SK-N-SH treated with all-trans-retinoic acid at 6 μM for 48 hours (cell line): ENCODE measurements around the gene NMNAT1.
A peak's percentile ranks its signal among the peaks of the same experiment; 100 is the strongest.
"Not testable (repeated sequence)": the region's sequence is repeated elsewhere in the genome, so short reads cannot be mapped to it uniquely, and the experiment has no call there.

Source experiments
- ATAC-seq: fragments of 200-7000 bp; cut with Tn5 transposase; 3 replicates; pipeline ENCODE4 v1.9.1; 2020; ENCODE audit warnings: mild to moderate bottlenecking, moderate library complexity
- ESRRG ChIP-seq: fragments of 250-450 bp; sonication (Bioruptor Pico); IDR thresholded peaks from 2 replicates; pipeline ENCODE4 v1.6.1; 2021; ENCODE audit warnings: mild to moderate bottlenecking
- GLIS3 ChIP-seq: fragments of 250-450 bp; sonication (Bioruptor Pico); IDR thresholded peaks from 2 replicates; pipeline ENCODE4 v1.5.0; 2020; ENCODE audit warnings: mild to moderate bottlenecking, moderate library complexity
- ISL1 ChIP-seq: fragments of 250-450 bp; sonication (Bioruptor Pico); IDR thresholded peaks from 2 replicates; pipeline ENCODE4 v2.1.2; 2022; ENCODE audit warnings: mild to moderate bottlenecking, moderate library complexity
- OSR1 ChIP-seq: fragments of 250-450 bp; sonication (Bioruptor Pico); IDR thresholded peaks from 2 replicates; pipeline ENCODE4 v1.8.0; 2022; ENCODE audit warnings: moderate library complexity, mild to moderate bottlenecking, inconsistent platforms
- PPARA ChIP-seq: fragments of 250-450 bp; sonication (Bioruptor Pico); IDR thresholded peaks from 2 replicates; pipeline ENCODE4 v1.5.0; 2020; ENCODE audit warnings: mild to moderate bottlenecking, borderline replicate concordance
- RARB ChIP-seq: fragments of 250-450 bp; sonication (Bioruptor Pico); IDR thresholded peaks from 2 replicates; pipeline ENCODE4 v1.8.0; 2021; ENCODE audit warnings: mild to moderate bottlenecking, moderate library complexity
- TCF4 ChIP-seq: fragments of 250-450 bp; sonication (Bioruptor Pico); IDR thresholded peaks from 2 replicates; pipeline ENCODE4 v1.8.0; 2021; ENCODE audit warnings: mild to moderate bottlenecking, moderate library complexity, borderline replicate concordance
- TOX ChIP-seq: fragments of 250-450 bp; sonication (Bioruptor Pico); IDR thresholded peaks from 2 replicates; pipeline ENCODE4 v1.8.0; 2021; ENCODE audit warnings: mild to moderate bottlenecking, moderate library complexity, borderline replicate concordance
- ZC3H10 ChIP-seq: fragments of 250-450 bp; sonication (Bioruptor Pico); IDR thresholded peaks from 2 replicates; pipeline ENCODE4 v1.5.1; 2021; ENCODE audit warnings: mild to moderate bottlenecking, moderate library complexity
- ZFP3 ChIP-seq: fragments of 250-450 bp; sonication (Bioruptor Pico); IDR thresholded peaks from 2 replicates; pipeline ENCODE4 v1.5.0; 2020; ENCODE audit warnings: mild to moderate bottlenecking, moderate library complexity
- ZFP30 ChIP-seq: fragments of 450-650 bp; formaldehyde crosslinking; IDR thresholded peaks from 2 replicates; pipeline ENCODE4 v1.5.0; 2022; ENCODE audit warnings: mild to moderate bottlenecking, moderate library complexity
- ZNF565 ChIP-seq: fragments of 450-650 bp; formaldehyde crosslinking; conservative IDR thresholded peaks from 2 replicates; pipeline ENCODE4 v1.5.0; 2020; ENCODE audit warnings: low read depth, mild to moderate bottlenecking, moderate library complexity
- ZNF70 ChIP-seq: fragments of 450-650 bp; formaldehyde crosslinking; IDR thresholded peaks from 2 replicates; pipeline ENCODE4 v1.5.0; 2020; ENCODE audit warnings: mild to moderate bottlenecking, moderate library complexity
- ZNF8 ChIP-seq: fragments of 450-650 bp; formaldehyde crosslinking; IDR thresholded peaks from 2 replicates; pipeline ENCODE4 v1.5.0; 2020; ENCODE audit warnings: mild to moderate bottlenecking, moderate library complexity
- TF ChIP-seq, protein P1 (sequence below): fragments of 250-450 bp; sonication (Bioruptor Pico); IDR thresholded peaks from 2 replicates; pipeline ENCODE4 v1.5.1; 2021; ENCODE audit warnings: mild to moderate bottlenecking, moderate library complexity
- TF ChIP-seq, protein P2 (sequence below): fragments of 250-450 bp; sonication (Bioruptor Pico); IDR thresholded peaks from 2 replicates; pipeline ENCODE4 v1.5.0; 2020; ENCODE audit warnings: mild to moderate bottlenecking, moderate library complexity
- TF ChIP-seq, protein P3 (sequence below): fragments of 250-450 bp; sonication (Bioruptor Pico); IDR thresholded peaks from 2 replicates; pipeline ENCODE4 v1.5.1; 2020; ENCODE audit warnings: low read depth, mild to moderate bottlenecking, moderate library complexity
- TF ChIP-seq, protein P4 (sequence below): fragments of 250-450 bp; sonication (Bioruptor Pico); IDR thresholded peaks from 2 replicates; pipeline ENCODE4 v1.8.0; 2021; ENCODE audit warnings: low read depth, mild to moderate bottlenecking, moderate library complexity, borderline replicate concordance
- TF ChIP-seq, protein P5 (sequence below): fragments of 250-450 bp; sonication (Bioruptor Pico); IDR thresholded peaks from 2 replicates; pipeline ENCODE4 v1.8.0; 2020; ENCODE audit warnings: mild to moderate bottlenecking, moderate library complexity, borderline replicate concordance

Gene NMNAT1

DNA sequence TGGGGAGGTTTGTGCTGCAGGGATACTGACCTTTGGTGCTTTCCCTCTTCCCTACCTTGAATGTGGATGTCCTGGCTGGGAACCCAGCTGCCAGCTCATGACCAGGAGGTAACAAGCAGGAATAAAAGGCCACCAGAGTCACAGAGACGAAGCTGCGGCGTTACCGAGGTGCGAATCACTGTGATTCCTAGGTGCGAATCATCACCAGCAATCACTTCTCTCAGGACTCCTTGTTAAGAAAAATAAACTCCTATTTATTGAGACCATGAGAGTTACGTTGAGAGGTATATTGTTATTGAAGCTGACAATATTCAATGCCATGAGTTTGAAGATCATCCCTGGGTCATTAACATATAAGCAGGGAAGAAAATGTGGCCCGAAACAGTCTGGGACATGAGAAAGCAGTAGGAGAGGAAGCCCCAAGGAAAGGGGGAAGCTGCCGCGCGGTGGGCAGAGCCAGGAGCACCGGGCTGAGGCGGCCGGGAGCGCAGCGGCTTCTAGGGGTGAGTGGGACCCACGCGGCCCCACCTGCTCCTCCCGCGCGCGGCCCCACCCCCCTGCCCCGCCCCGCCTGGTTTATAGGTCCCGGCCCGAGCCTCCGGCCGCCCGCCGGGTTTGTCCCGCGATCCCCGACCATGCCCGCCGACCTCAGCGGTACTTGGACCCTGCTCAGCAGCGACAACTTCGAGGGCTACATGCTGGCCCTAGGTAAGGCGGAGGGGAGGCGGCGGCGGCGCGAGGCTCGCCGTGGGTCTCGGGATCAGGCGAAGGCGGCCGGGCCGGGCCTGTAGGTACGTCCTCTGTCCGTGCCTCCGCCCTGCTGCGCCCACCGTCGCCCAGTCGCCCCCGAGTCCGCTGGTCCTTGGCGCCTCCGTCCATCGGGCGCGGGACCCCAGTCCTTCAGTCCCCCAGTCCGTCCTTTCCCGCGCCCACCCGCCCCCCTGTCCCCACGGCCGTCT is 53.6 kb downstream of the NMNAT1 start, which contains the start of gene RBP7:
Gene RBP7, plus strand, starts transcription at position 605 of the 959 bp plus-strand sequence. Its CDS starts 31 bp downstream, at position 636.
- peak; percentile 59 for ATAC-seq
- TF ChIP-seq, protein P1, sequence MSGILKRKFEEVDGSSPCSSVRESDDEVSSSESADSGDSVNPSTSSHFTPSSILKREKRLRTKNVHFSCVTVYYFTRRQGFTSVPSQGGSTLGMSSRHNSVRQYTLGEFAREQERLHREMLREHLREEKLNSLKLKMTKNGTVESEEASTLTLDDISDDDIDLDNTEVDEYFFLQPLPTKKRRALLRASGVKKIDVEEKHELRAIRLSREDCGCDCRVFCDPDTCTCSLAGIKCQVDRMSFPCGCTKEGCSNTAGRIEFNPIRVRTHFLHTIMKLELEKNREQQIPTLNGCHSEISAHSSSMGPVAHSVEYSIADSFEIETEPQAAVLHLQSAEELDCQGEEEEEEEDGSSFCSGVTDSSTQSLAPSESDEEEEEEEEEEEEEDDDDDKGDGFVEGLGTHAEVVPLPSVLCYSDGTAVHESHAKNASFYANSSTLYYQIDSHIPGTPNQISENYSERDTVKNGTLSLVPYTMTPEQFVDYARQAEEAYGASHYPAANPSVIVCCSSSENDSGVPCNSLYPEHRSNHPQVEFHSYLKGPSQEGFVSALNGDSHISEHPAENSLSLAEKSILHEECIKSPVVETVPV (CRISPR knock-in tag) = no peak
- no peak for TF ChIP-seq TCF4 (CRISPR knock-in tag)
- no peak for TF ChIP-seq GLIS3
- TF ChIP-seq ZFP3 = no peak
- TF ChIP-seq RARB (CRISPR knock-in tag) = no peak
- TF ChIP-seq ZNF565 (CRISPR knock-in tag) = no peak
- TF ChIP-seq, protein P2, sequence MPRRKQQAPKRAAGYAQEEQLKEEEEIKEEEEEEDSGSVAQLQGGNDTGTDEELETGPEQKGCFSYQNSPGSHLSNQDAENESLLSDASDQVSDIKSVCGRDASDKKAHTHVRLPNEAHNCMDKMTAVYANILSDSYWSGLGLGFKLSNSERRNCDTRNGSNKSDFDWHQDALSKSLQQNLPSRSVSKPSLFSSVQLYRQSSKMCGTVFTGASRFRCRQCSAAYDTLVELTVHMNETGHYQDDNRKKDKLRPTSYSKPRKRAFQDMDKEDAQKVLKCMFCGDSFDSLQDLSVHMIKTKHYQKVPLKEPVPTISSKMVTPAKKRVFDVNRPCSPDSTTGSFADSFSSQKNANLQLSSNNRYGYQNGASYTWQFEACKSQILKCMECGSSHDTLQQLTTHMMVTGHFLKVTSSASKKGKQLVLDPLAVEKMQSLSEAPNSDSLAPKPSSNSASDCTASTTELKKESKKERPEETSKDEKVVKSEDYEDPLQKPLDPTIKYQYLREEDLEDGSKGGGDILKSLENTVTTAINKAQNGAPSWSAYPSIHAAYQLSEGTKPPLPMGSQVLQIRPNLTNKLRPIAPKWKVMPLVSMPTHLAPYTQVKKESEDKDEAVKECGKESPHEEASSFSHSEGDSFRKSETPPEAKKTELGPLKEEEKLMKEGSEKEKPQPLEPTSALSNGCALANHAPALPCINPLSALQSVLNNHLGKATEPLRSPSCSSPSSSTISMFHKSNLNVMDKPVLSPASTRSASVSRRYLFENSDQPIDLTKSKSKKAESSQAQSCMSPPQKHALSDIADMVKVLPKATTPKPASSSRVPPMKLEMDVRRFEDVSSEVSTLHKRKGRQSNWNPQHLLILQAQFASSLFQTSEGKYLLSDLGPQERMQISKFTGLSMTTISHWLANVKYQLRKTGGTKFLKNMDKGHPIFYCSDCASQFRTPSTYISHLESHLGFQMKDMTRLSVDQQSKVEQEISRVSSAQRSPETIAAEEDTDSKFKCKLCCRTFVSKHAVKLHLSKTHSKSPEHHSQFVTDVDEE (CRISPR knock-in tag) = no peak
- TF ChIP-seq ISL1 (CRISPR knock-in tag) = no peak
- no peak for TF ChIP-seq ZNF70 (CRISPR knock-in tag)
- no peak for TF ChIP-seq ESRRG (CRISPR knock-in tag)

DNA sequence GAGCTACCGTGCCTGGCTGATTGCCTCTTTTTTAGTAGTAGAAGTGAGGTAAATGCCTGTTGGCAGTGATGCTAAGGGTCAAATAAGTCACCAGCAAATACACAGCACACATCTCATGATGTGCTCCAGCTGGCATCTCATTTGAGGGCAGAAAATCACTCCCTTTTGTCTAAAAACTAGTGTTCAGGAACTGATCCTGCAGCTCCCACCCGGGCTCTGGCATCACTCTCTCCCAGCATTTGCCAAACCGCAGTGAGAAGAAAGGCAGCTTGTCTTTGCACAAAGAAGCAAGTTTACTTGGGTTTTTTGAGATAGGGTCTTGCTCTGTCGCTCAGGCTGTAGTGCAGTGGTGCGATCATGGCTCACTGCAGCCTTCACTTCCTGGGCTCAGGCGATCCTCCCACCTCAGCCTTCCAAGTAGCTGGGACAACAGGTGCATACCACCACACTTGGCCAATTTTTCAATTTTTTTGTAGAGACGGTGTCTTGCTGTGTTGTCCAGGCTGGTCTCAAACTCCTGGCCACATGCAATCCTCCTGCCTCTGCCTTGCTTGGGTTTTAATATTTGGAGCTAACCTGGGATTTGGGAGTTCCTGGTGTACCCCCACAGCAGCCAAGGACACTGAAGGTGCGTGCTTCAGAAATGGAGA is 57.9 kb downstream of the NMNAT1 start:
- TF ChIP-seq, protein P3, sequence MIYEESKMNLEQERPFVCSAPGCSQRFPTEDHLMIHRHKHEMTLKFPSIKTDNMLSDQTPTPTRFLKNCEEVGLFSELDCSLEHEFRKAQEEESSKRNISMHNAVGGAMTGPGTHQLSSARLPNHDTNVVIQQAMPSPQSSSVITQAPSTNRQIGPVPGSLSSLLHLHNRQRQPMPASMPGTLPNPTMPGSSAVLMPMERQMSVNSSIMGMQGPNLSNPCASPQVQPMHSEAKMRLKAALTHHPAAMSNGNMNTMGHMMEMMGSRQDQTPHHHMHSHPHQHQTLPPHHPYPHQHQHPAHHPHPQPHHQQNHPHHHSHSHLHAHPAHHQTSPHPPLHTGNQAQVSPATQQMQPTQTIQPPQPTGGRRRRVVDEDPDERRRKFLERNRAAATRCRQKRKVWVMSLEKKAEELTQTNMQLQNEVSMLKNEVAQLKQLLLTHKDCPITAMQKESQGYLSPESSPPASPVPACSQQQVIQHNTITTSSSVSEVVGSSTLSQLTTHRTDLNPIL (CRISPR knock-in tag) = no peak
- TF ChIP-seq PPARA (no peak), ZNF70 (CRISPR knock-in tag) (no peak), ZNF8 (CRISPR knock-in tag) (no peak)
- no peak for ATAC-seq

DNA sequence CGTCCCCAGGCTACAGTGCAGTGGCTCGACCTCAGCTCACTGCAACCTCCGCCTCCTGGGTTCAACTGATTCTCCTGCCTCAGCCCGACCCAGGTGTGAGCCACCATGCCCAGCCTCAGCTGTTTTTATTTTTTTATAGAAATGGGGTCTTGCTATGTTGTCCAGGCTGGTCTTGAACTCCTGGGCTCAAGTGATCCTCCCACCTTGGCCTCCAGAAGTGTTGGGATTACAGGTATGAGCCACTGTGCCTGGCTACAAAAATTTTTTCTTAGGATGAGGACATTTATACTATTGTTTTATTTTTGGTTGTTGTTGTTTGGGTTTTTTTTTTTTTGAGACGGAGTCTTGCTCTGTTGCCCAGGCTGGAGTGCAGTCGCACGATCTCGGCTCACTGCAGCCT is 62.0 kb downstream of the NMNAT1 start:
- ATAC-seq = not testable (repeated sequence)

DNA sequence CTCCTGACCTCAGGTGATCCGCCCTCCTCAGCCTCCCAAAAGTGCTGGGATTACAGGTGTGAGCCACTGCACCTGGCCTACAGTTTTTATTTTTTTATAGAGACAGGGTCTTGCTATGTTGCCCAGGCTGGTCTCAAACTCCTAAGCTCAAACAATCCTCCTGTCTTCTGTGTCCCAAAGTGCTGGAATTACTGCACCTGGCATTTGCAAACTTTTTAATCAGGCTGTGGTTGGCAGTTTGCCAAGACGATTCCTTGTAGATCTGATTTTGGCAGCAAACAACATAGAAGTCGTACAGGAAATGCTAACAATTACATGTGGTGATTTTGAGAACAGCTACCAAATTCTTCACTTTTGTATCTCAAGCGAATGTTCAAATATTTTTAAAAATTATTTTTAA is 63.9 kb downstream of the NMNAT1 start:
- no peak for ATAC-seq
- peak; percentile 60; the same call in 1 of the 2 replicates for TF ChIP-seq ZFP3
- TF ChIP-seq ZNF70 (CRISPR knock-in tag) = no peak

DNA sequence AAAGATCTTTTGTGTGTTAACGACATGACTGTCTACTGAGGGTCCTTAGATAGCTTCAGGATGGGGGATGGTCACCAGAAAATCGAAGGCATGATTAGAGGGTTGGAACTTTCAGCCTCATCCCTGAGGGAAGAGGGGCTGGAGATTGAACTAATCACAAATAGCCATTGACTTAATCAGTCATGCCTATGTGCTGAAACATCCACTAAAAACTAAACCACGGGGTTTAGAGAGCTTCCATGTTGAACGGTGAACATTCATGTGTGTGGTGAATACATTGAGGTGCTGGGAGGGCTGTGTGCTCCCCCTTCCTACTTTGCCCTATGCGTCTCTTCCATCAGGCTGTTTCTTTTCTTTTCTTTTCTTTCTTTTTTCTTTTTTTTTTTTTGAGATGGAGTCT is 70.7 kb downstream of the NMNAT1 start:
- no peak for ATAC-seq
- TF ChIP-seq, protein P2 (CRISPR knock-in tag) = no peak
- no peak for TF ChIP-seq ZNF70 (CRISPR knock-in tag)
- no peak for TF ChIP-seq TOX (CRISPR knock-in tag)
- no peak for TF ChIP-seq ZC3H10
- TF ChIP-seq, protein P4, sequence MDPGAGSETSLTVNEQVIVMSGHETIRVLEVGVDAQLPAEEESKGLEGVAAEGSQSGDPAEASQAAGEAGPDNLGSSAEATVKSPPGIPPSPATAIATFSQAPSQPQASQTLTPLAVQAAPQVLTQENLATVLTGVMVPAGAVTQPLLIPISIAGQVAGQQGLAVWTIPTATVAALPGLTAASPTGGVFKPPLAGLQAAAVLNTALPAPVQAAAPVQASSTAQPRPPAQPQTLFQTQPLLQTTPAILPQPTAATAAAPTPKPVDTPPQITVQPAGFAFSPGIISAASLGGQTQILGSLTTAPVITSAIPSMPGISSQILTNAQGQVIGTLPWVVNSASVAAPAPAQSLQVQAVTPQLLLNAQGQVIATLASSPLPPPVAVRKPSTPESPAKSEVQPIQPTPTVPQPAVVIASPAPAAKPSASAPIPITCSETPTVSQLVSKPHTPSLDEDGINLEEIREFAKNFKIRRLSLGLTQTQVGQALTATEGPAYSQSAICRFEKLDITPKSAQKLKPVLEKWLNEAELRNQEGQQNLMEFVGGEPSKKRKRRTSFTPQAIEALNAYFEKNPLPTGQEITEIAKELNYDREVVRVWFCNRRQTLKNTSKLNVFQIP (CRISPR knock-in tag) = no peak
- TF ChIP-seq ZFP30 (CRISPR knock-in tag) = no peak
- TF ChIP-seq ZNF8 (CRISPR knock-in tag) = no peak
- TF ChIP-seq OSR1 (CRISPR knock-in tag) = no peak
- TF ChIP-seq, protein P5, sequence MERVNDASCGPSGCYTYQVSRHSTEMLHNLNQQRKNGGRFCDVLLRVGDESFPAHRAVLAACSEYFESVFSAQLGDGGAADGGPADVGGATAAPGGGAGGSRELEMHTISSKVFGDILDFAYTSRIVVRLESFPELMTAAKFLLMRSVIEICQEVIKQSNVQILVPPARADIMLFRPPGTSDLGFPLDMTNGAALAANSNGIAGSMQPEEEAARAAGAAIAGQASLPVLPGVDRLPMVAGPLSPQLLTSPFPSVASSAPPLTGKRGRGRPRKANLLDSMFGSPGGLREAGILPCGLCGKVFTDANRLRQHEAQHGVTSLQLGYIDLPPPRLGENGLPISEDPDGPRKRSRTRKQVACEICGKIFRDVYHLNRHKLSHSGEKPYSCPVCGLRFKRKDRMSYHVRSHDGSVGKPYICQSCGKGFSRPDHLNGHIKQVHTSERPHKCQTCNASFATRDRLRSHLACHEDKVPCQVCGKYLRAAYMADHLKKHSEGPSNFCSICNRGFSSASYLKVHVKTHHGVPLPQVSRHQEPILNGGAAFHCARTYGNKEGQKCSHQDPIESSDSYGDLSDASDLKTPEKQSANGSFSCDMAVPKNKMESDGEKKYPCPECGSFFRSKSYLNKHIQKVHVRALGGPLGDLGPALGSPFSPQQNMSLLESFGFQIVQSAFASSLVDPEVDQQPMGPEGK (CRISPR knock-in tag) = no peak
- no peak for TF ChIP-seq ISL1 (CRISPR knock-in tag)
- TF ChIP-seq RARB (CRISPR knock-in tag) = no peak
- TF ChIP-seq ZFP3 = no peak
- TF ChIP-seq ESRRG (CRISPR knock-in tag) = no peak
- TF ChIP-seq GLIS3 = no peak
